GM19463 (cell line): ENCODE measurements around the gene ADGB.
"Not testable (repeated sequence)": the region's sequence is repeated elsewhere in the genome, so short reads cannot be mapped to it uniquely, and the experiment has no call there.

Source experiments
- ATAC-seq: cut with Tn5 transposase; IDR thresholded peaks from one replicate; pipeline ENCODE4 v1.9.1; 2021; ENCODE audit warnings: mild to moderate bottlenecking, moderate library complexity; ENCODE audit not compliant: unreplicated experiment

ADGB gene

GRCh38 chr6:146753306-146753705, 154.5 kb downstream of the ADGB start:
- ATAC-seq = no peak

- no peak for ATAC-seq
Measured at GRCh38 chr6:146767632-146768031, 168.9 kb downstream of the ADGB start.

- no peak for ATAC-seq
Measured at GRCh38 chr6:146768722-146769121, 169.9 kb downstream of the ADGB start.

GRCh38 chr6:146770275-146770964, 171.6 kb downstream of the ADGB start:
- ATAC-seq = peak; percentile 20

GRCh38 chr6:146770965-146771735, 172.4 kb downstream of the ADGB start:
- ATAC-seq = peak; percentile 52

- no peak for ATAC-seq
Measured at GRCh38 chr6:146775220-146775619, 176.4 kb downstream of the ADGB start.

GRCh38 chr6:146781836-146782235, 183.1 kb downstream of the ADGB start:
- no peak for ATAC-seq

GRCh38 chr6:146785001-146785585, 186.3 kb downstream of the ADGB start:
- ATAC-seq = peak; percentile 93

GRCh38 chr6:146787876-146788508, 189.2 kb downstream of the ADGB start:
- ATAC-seq = no peak

- ATAC-seq = no peak
Measured at GRCh38 chr6:146790561-146791091, 191.9 kb downstream of the ADGB start.

GRCh38 chr6:146791930-146792329, 193.2 kb downstream of the ADGB start:
- ATAC-seq = no peak

GRCh38 chr6:146793218-146793617, 194.4 kb downstream of the ADGB start:
- ATAC-seq = not testable (repeated sequence)

- ATAC-seq = no peak
Measured at GRCh38 chr6:146795479-146796133, 196.8 kb downstream of the ADGB start.

- ATAC-seq = not testable (repeated sequence)
Measured at GRCh38 chr6:146803167-146803566, 204.4 kb downstream of the ADGB start.

GRCh38 chr6:146803601-146804000, 204.8 kb downstream of the ADGB start:
- no peak for ATAC-seq

GRCh38 chr6:146805546-146806325, 207.0 kb downstream of the ADGB start:
- no peak for ATAC-seq

GRCh38 chr6:146809014-146809413, 210.2 kb downstream of the ADGB start:
- not testable (repeated sequence) for ATAC-seq

- not testable (repeated sequence) for ATAC-seq
Measured at GRCh38 chr6:146812811-146813321, 214.1 kb downstream of the ADGB start.

- ATAC-seq = no peak
Measured at GRCh38 chr6:146813554-146813953, 214.8 kb downstream of the ADGB start.
